B cell (primary cell): ENCODE data around the gene DLX6. TPM values are rescaled to one million over a fixed set of nuclear protein-coding genes. Genes with fewer than 3 reads are reported as not detected.

ENCODE experiments used
- ATAC-seq: fragments of 200-7000 bp; cut with Tn5 transposase; one replicate; pipeline ENCODE4 v1.10.0; 2021; ENCODE audit warnings: low read depth, mild to moderate bottlenecking, moderate number of reproducible peaks, moderate library complexity
- CTCF ChIA-PET: fragments of 350-600 bp; sonication (Branson Sonifier 250); formaldehyde crosslinking; loops from one replicate; lab custom pipeline; 2021; ENCODE audit warnings: antibody characterized with exemption, inconsistent platforms; lab: Charles Lee
- POLR2A ChIA-PET: fragments of 350-600 bp; sonication (Branson Sonifier 250); formaldehyde crosslinking; loops from one replicate; lab custom pipeline; 2021; ENCODE audit warnings: antibody characterized with exemption; lab: Charles Lee
- DNase-seq: peaks from one replicate; pipeline ENCODE4 v3.0.0; 2013
- H2AFZ ChIP-seq: 2 replicates; pipeline ENCODE4 v1.6.1; 2012; ENCODE audit warnings: mild to moderate bottlenecking, low read depth, low read length; ENCODE audit not compliant: insufficient read depth, poor library complexity, severe bottlenecking
- H3K27ac ChIP-seq, 2 donors: 1 replicate in 1 of 2; 2 replicates in 1 of 2; pipeline ENCODE4 v1.5.1; 2012 to 2013; ENCODE audit warnings: low read length in 2 of 2, mild to moderate bottlenecking in 2 of 2, moderate library complexity in 1 of 2
- H3K27me3 ChIP-seq, 4 experiments: fragments of 200-600 bp in 1 of 4; sonication (generic) in 1 of 4; replicated peaks in 1 of 4; 1 replicate in 2 of 4; 2 replicates in 2 of 4; pipeline versions ENCODE4 v1.6.1 to v1.7.0; 2013 to 2016; ENCODE audit warnings: low read length in 3 of 4, mild to moderate bottlenecking in 2 of 4, mixed read lengths in 1 of 4, moderate library complexity in 1 of 4; ENCODE audit not compliant: insufficient read depth in 4 of 4, control insufficient read depth in 3 of 4; ENCODE audit errors: control extremely low read depth in 1 of 4
- H3K36me3 ChIP-seq, 2 experiments: replicated peaks in 1 of 2; 1 replicate in 1 of 2; 2 replicates in 1 of 2; pipeline versions ENCODE4 v1.6.1 to v1.7.1; 2013; ENCODE audit warnings: low read length in 1 of 2; ENCODE audit not compliant: insufficient read depth in 2 of 2, control insufficient read depth in 1 of 2; ENCODE audit errors: control extremely low read depth in 1 of 2, extremely low read depth in 1 of 2
- H3K4me1 ChIP-seq, 2 donors: fragments of 200-600 bp in 1 of 2; sonication (generic) in 1 of 2; 1 replicate in 1 of 2; 2 replicates in 1 of 2; pipeline versions ENCODE4 v1.5.1 to v1.6.1; 2013 to 2017; ENCODE audit warnings: low read length in 2 of 2; ENCODE audit not compliant: control insufficient read depth in 2 of 2, insufficient read depth in 2 of 2
- H3K4me2 ChIP-seq: replicated peaks from 2 replicates; pipeline ENCODE3; 2012; ENCODE audit warnings: mild to moderate bottlenecking, low read depth, low read length; ENCODE audit not compliant: poor library complexity, severe bottlenecking
- H3K4me3 ChIP-seq, 5 experiments: fragments of 200-600 bp in 1 of 5; sonication (generic) in 1 of 5; 1 replicate in 3 of 5; 2 replicates in 2 of 5; pipeline versions ENCODE4 v1.5.1 to v1.7.0; 2011 to 2016; ENCODE audit warnings: low read length in 4 of 5, mild to moderate bottlenecking in 4 of 5, low read depth in 2 of 5, control low read depth in 1 of 5, moderate library complexity in 1 of 5; ENCODE audit not compliant: insufficient read depth in 1 of 5; ENCODE audit errors: control extremely low read depth in 1 of 5, extremely low read depth in 1 of 5
- H3K79me2 ChIP-seq: fragments of 200-600 bp; sonication (generic); one replicate; pipeline ENCODE4 v1.6.0; 2016; ENCODE audit warnings: low read length; ENCODE audit not compliant: control insufficient read depth, insufficient read depth
- H3K9ac ChIP-seq: fragments of 200-600 bp; sonication (generic); 2 replicates; pipeline ENCODE4 v1.6.1; 2017; ENCODE audit warnings: mild to moderate bottlenecking, low read length, moderate library complexity
- H3K9me3 ChIP-seq, 3 donors: one replicate each; pipeline versions ENCODE4 v1.6.1 to v1.7.1; 2013; ENCODE audit warnings: low read length in 2 of 3; ENCODE audit not compliant: control insufficient read depth in 2 of 3, insufficient read depth in 1 of 3; ENCODE audit errors: control extremely low read depth in 1 of 3
- H4K20me1 ChIP-seq: 2 replicates; pipeline ENCODE4 v1.6.0; 2012; ENCODE audit warnings: mild to moderate bottlenecking, low read length; ENCODE audit not compliant: insufficient read depth, control insufficient read depth, poor library complexity, severe bottlenecking
- H3K27ac Mint-ChIP-seq: one replicate; pipeline ENCODE4 v1.8.0; 2021; ENCODE audit warnings: mixed read lengths
- H3K27me3 Mint-ChIP-seq: one replicate; pipeline ENCODE4 v1.8.0; 2021; ENCODE audit warnings: mixed read lengths
- H3K4me1 Mint-ChIP-seq: one replicate; pipeline ENCODE4 v1.8.0; 2021; ENCODE audit warnings: mixed read lengths
- H3K4me3 Mint-ChIP-seq: one replicate; pipeline ENCODE4 v1.8.0; 2021; ENCODE audit warnings: mixed read lengths
- H3K9me3 Mint-ChIP-seq: one replicate; pipeline ENCODE4 v1.8.0; 2022; ENCODE audit warnings: mixed read lengths; ENCODE audit not compliant: insufficient read depth
- CTCF ChIP-seq: fragments of 200-600 bp; IDR thresholded peaks from one replicate; pipeline ENCODE4 v1.8.0; 2022; ENCODE audit warnings: antibody characterized with exemption, mild to moderate bottlenecking
- EZH2 ChIP-seq: IDR thresholded peaks from 2 replicates; pipeline ENCODE4 v1.6.1; 2012; ENCODE audit warnings: borderline replicate concordance, low read depth, mild to moderate bottlenecking, moderate library complexity, low read length; ENCODE audit not compliant: insufficient read depth, poor library complexity, severe bottlenecking
- WGBS: methylation state at CpG from one replicate; pipeline ENCODE4 v1.1.5; 2013; ENCODE audit warnings: missing lambda C conversion rate; ENCODE audit not compliant: insufficient coverage; 5-methylcytosine and 5-hydroxymethylcytosine counted together
- intact Hi-C: fragments of 100-400 bp; cut with micrococcal nuclease; formaldehyde crosslinking; loops from one replicate; pipeline ENCODE4 v1.10.0; 2022
- polyA plus RNA-seq: library from polyadenylated mRNA; depleted of rRNA; stranded (reverse); fragments of >200 nt; gene quantifications from 2 replicates; pipeline ENCODE4 v1.2.3, GENCODE V29; 2012
- total RNA-seq, 2 donors: library from RNA; stranded (reverse); fragments of 120-200 nt in 1 of 2; gene quantifications; 1 replicate in 1 of 2; 2 replicates in 1 of 2; pipeline versions ENCODE4 v1.2.3 to v1.2.4, GENCODE V29; 2013 to 2022

The DLX6 gene
- total and polyA plus RNA-seq, 2 donors (not counting 1 experiment from before 2014, with no cell fraction given): not detected

GRCh38 chr7:97011104-97011503 lies 5.8 kb downstream of the DLX6 start:
- peaks cover 8% of the 10 kb centered on the region for H3K4me1 Mint-ChIP-seq
- H3K9me3 ChIP-seq: peaks cover 0 to 11% (median 0%) of the 10 kb centered on the region in 3 donors
- ChIA-PET CTCF (no interaction called here), POLR2A (no interaction called here)
- intact Hi-C loops: no loop called here
- no peak overlapping the region for H3K27ac ChIP-seq
- H3K36me3 ChIP-seq: no peaks in the 10 kb centered on the region
- H2AFZ ChIP-seq: no peak overlapping the region
- no peak overlapping the region for H3K9ac ChIP-seq
- no peak for DNase-seq
- H3K79me2 ChIP-seq: no peaks in the 10 kb centered on the region
- peaks cover 85% of the 10 kb centered on the region for H3K27me3 Mint-ChIP-seq
- H3K27ac Mint-ChIP-seq: no peak overlapping the region
- H3K4me2 ChIP-seq: no peak overlapping the region
- peaks cover 7 to 10% of the 10 kb centered on the region in 2 donors for H3K4me1 ChIP-seq
- no peaks in the 10 kb centered on the region for H3K9me3 Mint-ChIP-seq
- no peak overlapping the region for H3K4me3 ChIP-seq
- peaks cover 0 to 74% (median 69%) of the 10 kb centered on the region in 4 experiments for H3K27me3 ChIP-seq
- no peaks in the 10 kb centered on the region for H4K20me1 ChIP-seq
- no peak overlapping the region for H3K4me3 Mint-ChIP-seq
- WGBS: no CpG with 5 or more reads among the region's 1 CpG
- no peak for ATAC-seq
- TF ChIP-seq EZH2 (no peak), CTCF (no peak)

- Mint-ChIP-seq H3K4me1 (peaks cover 4% of the 10 kb centered on the region), H3K9me3 (no peaks in the 10 kb centered on the region), H3K4me3 (no peak overlapping the region), H3K27me3 (peaks cover 88% of the 10 kb centered on the region), H3K27ac (no peak overlapping the region)
- no peaks in the 10 kb centered on the region for H3K36me3 ChIP-seq
- CTCF ChIA-PET: no interaction called here
- no peak overlapping the region for H3K9ac ChIP-seq
- intact Hi-C loops: no loop called here
- no peak overlapping the region for H3K27ac ChIP-seq
- no peak for ATAC-seq
- H3K4me1 ChIP-seq: peaks cover 4 to 8% of the 10 kb centered on the region in 2 donors
- no peak overlapping the region for H3K4me3 ChIP-seq
- no peaks in the 10 kb centered on the region for H4K20me1 ChIP-seq
- TF ChIP-seq EZH2 (no peak), CTCF (no peak)
- peaks cover 0 to 77% (median 71%) of the 10 kb centered on the region in 4 experiments for H3K27me3 ChIP-seq
- POLR2A ChIA-PET: no interaction called here
- no peak for DNase-seq
- peaks cover 0 to 14% (median 0%) of the 10 kb centered on the region in 3 donors for H3K9me3 ChIP-seq
- WGBS: 25% methylated on average over 4 of the region's 15 CpGs
- H2AFZ ChIP-seq: no peak overlapping the region
- H3K79me2 ChIP-seq: no peaks in the 10 kb centered on the region
- no peak overlapping the region for H3K4me2 ChIP-seq
Measured at GRCh38 chr7:97011536-97012364, 6.4 kb downstream of the DLX6 start.
